Heart left ventricle (tissue), 16 donors: ENCODE results near the gene RAET1E. TPM values are rescaled to one million over a fixed set of nuclear protein-coding genes. Genes with fewer than 3 reads are reported as not detected.
"Not testable (repeated sequence)": the region's sequence is repeated elsewhere in the genome, so short reads cannot be mapped to it uniquely, and the experiment has no call there.

Experiments
- ATAC-seq, 4 donors: fragments of 200-7000 bp; cut with Tn5 transposase; one replicate each; pipeline ENCODE4 v1.9.1; 2020 to 2022; ENCODE audit warnings: moderate library complexity in 4 of 4, mild to moderate bottlenecking in 3 of 4, moderate number of reproducible peaks in 1 of 4
- DNase-seq, 5 donors: peaks; one replicate each; pipeline ENCODE4 v3.0.0-alpha.2; 2020
- H3K27ac ChIP-seq, 12 donors: fragments of 200-600 bp; sonication (generic) in 4 of 12; one replicate each; pipeline versions ENCODE4 v1.5.0 to v1.8.0; 2016 to 2022; ENCODE audit warnings: mild to moderate bottlenecking in 2 of 12
- H3K27me3 ChIP-seq, 9 donors: fragments of 200-600 bp; sonication (generic) in 2 of 9; one replicate each; pipeline versions ENCODE4 v1.5.1 to v1.8.0; 2016 to 2022; ENCODE audit warnings: mild to moderate bottlenecking in 3 of 9
- H3K36me3 ChIP-seq, 9 donors: fragments of 200-600 bp; sonication (generic) in 2 of 9; one replicate each; pipeline versions ENCODE4 v1.5.0 to v1.8.0; 2018 to 2022; ENCODE audit warnings: mild to moderate bottlenecking in 2 of 9
- H3K4me1 ChIP-seq, 12 donors: fragments of 200-600 bp; sonication (generic) in 4 of 12; one replicate each; pipeline versions ENCODE4 v1.5.0 to v1.8.0; 2016 to 2022; ENCODE audit warnings: mild to moderate bottlenecking in 3 of 12
- H3K4me3 ChIP-seq, 12 donors: fragments of 200-600 bp; sonication (generic) in 4 of 12; one replicate each; pipeline versions ENCODE4 v1.5.0 to v1.8.0; 2017 to 2022; ENCODE audit warnings: mild to moderate bottlenecking in 9 of 12, moderate library complexity in 4 of 12
- H3K9me3 ChIP-seq, 12 donors: fragments of 200-600 bp; sonication (generic) in 4 of 12; one replicate each; pipeline versions ENCODE4 v1.5.0 to v1.8.0; 2016 to 2022; ENCODE audit warnings: mild to moderate bottlenecking in 1 of 12
- POLR2A ChIP-seq, 2 donors: fragments of 450-650 bp; IDR thresholded peaks; one replicate each; pipeline ENCODE4 v1.6.1; 2017; ENCODE audit warnings: antibody characterized with exemption in 2 of 2, mild to moderate bottlenecking in 2 of 2, moderate library complexity in 2 of 2
- WGBS, 4 donors: extraction: QIAGEN DNeasy Blood & Tissue Kit in 2 of 4; methylation state at CpG; one replicate each; pipeline versions ENCODE4 v1.1.5 to v1.1.7; 2013 to 2018; 5-methylcytosine and 5-hydroxymethylcytosine counted together
- intact Hi-C, 10 donors: fragments of 100-400 bp; cut with DNase I; formaldehyde crosslinking; loops; one replicate each; pipeline versions ENCODE4 v1.11.1 to v1.14.2; 2022
- polyA plus RNA-seq, 2 donors: library from polyadenylated mRNA; stranded (reverse); fragments of 200-250 nt; gene quantifications; one replicate each; pipeline ENCODE4 v1.2.3, GENCODE V29; 2013
- total RNA-seq, 9 donors: library from RNA; depleted of rRNA in 2 of 9; stranded (reverse); fragments of >200 nt in 2 of 9; fragmentation: NEBNext Ultra II Directional in 3 of 9; extraction: Animal tissue kit (Norgen Biotek cat#: 25700) in 3 of 9; gene quantifications; one replicate each; pipeline versions ENCODE4 v1.1.0 to v1.2.4, GENCODE V29; 2016 to 2023
- TF ChIP-seq, protein P1 (sequence below), 12 donors: fragments of 200-600 bp; sonication (generic) in 4 of 12; IDR thresholded peaks; one replicate each; pipeline versions ENCODE4 v1.5.0 to v1.8.0; 2018 to 2022; ENCODE audit warnings: antibody characterized with exemption in 12 of 12, mild to moderate bottlenecking in 5 of 12
- donor health status: ischemic (EF 13 %, LVEDD 7.1; RV severe dilation, severe dysfunction).
- donor health status: healthy with polysubstance abuse.
- donor health status: DM: no; HTN: yes; CAD: no.
- donor health status: DM: no; HTN: no; CAD: no.
- donor health status: ischemic (EF 25% LVEDD 6.9; RV normal size, moderate dysfunction).
- donor health status: ischemic (EF 25% LVEDD 5.7; RV mildly dilated, moderate dysfunction).
- donor health status: healthy.
- donor health status: DM: yes; HTN: yes; CAD: no.
- donor health status: ischemic (EF 35%, LVEDD 5.7; RV mildly dilated, moderate dysfunction).
- donor health status: nonischemic (EF 11% LVEDD 7.7; RV severe dilation, severe dysfunction).
- donor health status: DM: yes; HTN: yes; CAD: no.
- donor health status: PGD.
- donor health status: ischemic (EF 29% LVEDD 5.4; RV normal size, mild dysfunction).
- donor health status: nonischemic (EF 23%, LVEDD 6.1; RV moderate dilation, normal function).

RAET1E gene
- total and polyA plus RNA-seq, 11 donors = 0.12 to 5.0 (median 0.46) TPM; not detected in 6

DNA sequence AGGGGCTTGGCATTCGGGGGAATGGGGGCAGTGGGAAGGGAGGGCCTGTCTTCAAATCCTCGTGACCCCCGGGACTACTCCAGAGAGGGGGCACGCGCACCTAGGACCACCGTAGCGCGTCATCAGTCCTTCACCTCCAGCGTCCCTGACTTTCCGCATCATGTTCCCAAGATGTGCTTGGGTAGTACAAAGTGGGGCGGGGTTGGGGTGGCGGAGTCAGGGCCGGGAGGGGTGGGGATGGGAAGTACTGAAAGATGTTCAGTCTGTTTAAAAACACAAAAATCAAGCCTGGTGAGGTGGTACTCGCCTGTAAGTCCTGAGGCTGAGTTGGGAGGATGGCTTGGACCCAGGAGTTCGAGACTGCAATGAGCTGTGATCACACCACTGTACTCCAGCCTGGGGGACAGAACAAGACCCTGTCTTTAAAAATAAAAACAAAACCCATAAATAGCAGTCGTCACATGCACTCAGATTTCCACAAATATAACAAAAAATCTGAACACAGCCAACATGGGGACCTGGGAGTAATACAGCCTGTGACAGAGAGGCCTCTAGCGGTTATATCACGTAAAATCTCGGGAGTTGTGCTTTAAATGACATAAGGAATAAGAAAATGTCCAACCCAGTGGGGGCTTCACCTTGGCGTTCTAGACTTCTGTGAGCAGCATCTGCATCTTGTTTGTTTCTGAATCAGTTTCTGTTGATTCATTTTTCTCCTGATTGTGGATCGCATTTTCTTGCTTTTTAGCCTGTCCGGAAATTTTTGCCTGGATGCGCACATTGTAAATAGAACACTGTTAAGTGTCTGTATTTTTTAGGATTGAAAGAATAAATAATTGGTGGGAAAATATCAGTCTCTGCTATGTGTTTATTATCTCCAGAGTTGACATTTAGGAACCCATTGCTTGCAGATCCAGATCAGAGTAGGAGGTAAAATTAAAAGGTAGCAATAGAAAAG, 33.1 kb downstream of the RAET1E start:
- intact Hi-C loops = loop anchor here in 8 of 10 donors (2.0 to 10.0 kb wide), 6 partner anchors 30 to 300 kb away; partner anchors contain the start of genes GINM1 (in 1 of the 8), LATS1 (in 1 of the 8), NUP43 (in 1 of the 8) and PCMT1 (in 1 of the 8)
- no peaks in the 10 kb centered on the region for H3K27me3 ChIP-seq
- no peaks in the 10 kb centered on the region for H3K36me3 ChIP-seq
- peak overlapping the region; percentile 61 to 88 (median 72) for H3K4me3 ChIP-seq
- DNase-seq (no peak), ATAC-seq (peak; percentile 6 to 69 (median 52))
- peak overlapping the region; percentile 57 to 94 (median 88) for H3K27ac ChIP-seq
- 14 to 20% (median 18%) methylated on average over 21 to 23 of the region's 23 CpGs for WGBS, 4 donors
- no peak for TF ChIP-seq POLR2A (IDR thresholded peaks at IDR 0.05)
- TF ChIP-seq, protein P1, sequence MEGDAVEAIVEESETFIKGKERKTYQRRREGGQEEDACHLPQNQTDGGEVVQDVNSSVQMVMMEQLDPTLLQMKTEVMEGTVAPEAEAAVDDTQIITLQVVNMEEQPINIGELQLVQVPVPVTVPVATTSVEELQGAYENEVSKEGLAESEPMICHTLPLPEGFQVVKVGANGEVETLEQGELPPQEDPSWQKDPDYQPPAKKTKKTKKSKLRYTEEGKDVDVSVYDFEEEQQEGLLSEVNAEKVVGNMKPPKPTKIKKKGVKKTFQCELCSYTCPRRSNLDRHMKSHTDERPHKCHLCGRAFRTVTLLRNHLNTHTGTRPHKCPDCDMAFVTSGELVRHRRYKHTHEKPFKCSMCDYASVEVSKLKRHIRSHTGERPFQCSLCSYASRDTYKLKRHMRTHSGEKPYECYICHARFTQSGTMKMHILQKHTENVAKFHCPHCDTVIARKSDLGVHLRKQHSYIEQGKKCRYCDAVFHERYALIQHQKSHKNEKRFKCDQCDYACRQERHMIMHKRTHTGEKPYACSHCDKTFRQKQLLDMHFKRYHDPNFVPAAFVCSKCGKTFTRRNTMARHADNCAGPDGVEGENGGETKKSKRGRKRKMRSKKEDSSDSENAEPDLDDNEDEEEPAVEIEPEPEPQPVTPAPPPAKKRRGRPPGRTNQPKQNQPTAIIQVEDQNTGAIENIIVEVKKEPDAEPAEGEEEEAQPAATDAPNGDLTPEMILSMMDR (IDR thresholded peaks at IDR 0.05) = peak; percentile 43 to 72 (median 60)
- no peaks in the 10 kb centered on the region for H3K9me3 ChIP-seq
- peaks cover 0 to 31% (median 14%) of the 10 kb centered on the region in 12 donors for H3K4me1 ChIP-seq

DNA sequence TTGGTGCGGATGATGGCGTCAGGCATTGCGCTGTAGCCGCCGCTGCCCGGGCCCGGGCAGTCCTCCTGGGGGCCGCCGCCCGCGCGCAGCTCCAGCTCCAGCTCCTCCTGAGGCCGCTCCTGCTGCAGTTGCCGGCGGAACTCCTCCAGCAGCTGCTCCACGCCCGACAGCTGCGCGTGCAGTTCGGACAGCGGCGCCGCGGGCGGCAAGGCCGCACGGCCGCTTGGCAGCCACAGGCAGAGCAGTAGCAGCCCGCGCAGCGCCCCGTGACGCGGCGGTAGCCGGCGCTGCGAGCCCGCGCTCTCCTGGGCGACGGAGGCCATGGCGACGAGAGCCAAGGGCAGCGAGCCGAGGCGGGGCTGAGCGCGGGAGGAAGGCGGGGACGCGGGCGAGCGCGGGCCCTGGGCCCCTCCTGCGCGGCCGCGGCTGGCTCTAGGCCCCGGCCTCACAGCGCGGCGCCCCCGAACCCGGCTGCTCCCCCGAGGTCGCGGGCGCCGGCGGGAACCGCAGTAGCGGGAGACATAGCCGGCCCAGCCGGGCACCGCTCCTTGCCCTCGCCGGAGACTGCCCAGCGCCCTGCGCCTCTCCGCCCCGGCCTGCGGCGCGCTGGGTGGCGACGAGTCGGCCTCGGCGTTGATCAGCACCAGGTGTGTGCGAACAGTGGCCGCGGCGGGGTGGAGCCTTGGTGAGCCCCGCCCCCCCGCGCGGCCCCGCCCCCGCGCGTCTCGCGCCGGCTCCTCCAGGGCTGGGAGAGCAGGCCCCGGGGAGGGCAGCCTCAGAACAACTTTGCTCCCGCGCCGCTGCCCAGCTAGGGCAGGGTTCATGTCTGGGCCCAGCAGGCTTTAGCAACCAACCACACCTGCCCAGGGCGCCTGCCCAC, 34.0 kb downstream of the RAET1E start, which contains the start of gene LRP11:
TSS of gene LRP11 (minus strand) at position 662 of the 880 bp plus-strand sequence. CDS start at position 323, 339 bp downstream.
- TF ChIP-seq, protein P1 (IDR thresholded peaks at IDR 0.05) = peak in 1 of 12 donors; percentile 19
- peak in 1 of 2 donors; percentile 65 for TF ChIP-seq POLR2A (IDR thresholded peaks at IDR 0.05)
- peak within 1 kb of the TSS; percentile 61 to 88 (median 72) for H3K4me3 ChIP-seq
- ATAC-seq = peak; percentile 89 to 95 (median 94)
- H3K9me3 ChIP-seq = no peaks in the 10 kb centered on the region
- H3K27me3 ChIP-seq = no peaks in the 10 kb centered on the region
- WGBS, 4 donors = 0 to 1% (median 0%) methylated on average over 6 to 110 of the region's 110 CpGs
- intact Hi-C loops = loop anchor here in 5 of 10 donors (2.0 to 10.0 kb wide), 6 partner anchors 17 to 299 kb away; partner anchors contain the start of genes GINM1 (in 1 of the 5), LATS1 (in 1 of the 5), NUP43 (in 1 of the 5) and PCMT1 (in 1 of the 5)
- H3K36me3 ChIP-seq = no peaks in the 10 kb centered on the region
- DNase-seq = peak; percentile 79 to 92 (median 85)
- H3K27ac ChIP-seq = peak within 1 kb of the TSS; percentile 57 to 94 (median 88)
- peaks cover 0 to 36% (median 14%) of the 10 kb centered on the region in 12 donors for H3K4me1 ChIP-seq

DNA sequence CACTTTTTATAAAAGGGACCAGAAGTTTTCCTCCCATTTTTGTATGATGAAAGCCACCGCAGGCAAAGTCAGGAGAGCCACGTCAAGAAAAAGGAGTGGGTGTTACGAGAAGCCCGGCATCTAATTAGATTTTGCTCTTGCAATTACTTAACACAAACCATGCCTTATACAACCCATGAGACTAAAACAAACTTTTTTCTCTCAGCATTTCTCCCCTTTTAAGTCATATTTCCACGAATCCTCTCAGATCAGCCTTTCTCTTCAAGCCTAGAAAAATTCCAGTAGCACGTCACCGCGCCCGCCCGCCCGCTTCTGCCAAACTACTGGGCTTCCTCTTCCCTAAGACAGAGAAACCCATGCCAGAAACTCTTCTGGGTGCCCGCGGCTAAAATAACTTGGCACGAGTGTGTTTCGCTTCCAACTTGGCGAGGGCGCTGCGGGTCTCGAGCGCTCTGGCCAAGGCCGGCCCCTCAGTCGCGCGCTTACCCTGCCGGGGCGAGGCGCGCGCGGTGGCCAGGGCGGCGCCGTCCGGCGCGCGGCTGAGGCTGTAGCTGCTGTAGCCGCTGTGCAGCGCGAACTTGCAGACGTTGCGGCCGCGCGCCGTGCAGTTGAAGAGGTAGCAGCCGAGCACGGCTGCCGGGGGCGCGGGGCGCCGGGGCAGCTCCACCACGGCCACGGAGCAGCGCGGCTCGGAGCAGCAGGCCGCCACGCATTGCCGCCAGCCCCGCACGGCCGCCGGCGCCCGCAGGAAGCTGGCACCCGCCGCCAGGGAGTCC, 34.8 kb downstream of the RAET1E start:
- TF ChIP-seq, protein P1 (IDR thresholded peaks at IDR 0.05) = no peak
- no peak for TF ChIP-seq POLR2A (IDR thresholded peaks at IDR 0.05)
- Histone ChIP-seq H3K4me1 (peaks cover 0 to 36% (median 14%) of the 10 kb centered on the region in 12 donors), H3K36me3 (no peaks in the 10 kb centered on the region), H3K27ac (peak overlapping the region; percentile 57 to 94 (median 88)), H3K9me3 (no peaks in the 10 kb centered on the region), H3K4me3 (peak overlapping the region; percentile 61 to 88 (median 72)), H3K27me3 (no peaks in the 10 kb centered on the region)
- DNase-seq (peak; percentile 76 to 85 (median 79)), ATAC-seq (peak; percentile 52 to 90 (median 80))
- 1 to 2% (median 1%) methylated on average over 22 to 69 of the region's 69 CpGs for WGBS, 4 donors
- intact Hi-C loops = loop anchor here in 3 of 10 donors (2.0 to 10.0 kb wide), 5 partner anchors 16 to 298 kb away; partner anchors contain the start of genes GINM1 (in 1 of the 3), LATS1 (in 1 of the 3), NUP43 (in 1 of the 3) and PCMT1 (in 1 of the 3)

DNA sequence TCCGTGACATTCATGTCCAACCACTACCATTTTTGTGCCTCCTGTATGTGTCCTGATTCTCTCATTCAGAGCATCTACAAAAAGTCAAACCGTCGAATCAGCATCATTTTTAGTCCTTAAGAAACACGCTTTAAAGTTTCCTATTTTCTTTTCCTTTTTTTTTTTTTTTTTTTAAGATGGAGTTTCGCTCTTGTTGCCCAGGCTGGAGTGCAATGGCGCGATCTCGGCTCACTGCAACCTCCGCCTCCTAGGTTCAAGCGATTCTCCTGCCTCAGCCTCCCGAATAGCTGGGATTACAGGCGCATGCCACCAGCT, 35.5 kb downstream of the RAET1E start:
- WGBS, 4 donors = 94 to 97% (median 95%) methylated on average over 9 to 12 of the region's 12 CpGs
- H3K36me3 ChIP-seq, ATAC-seq, H3K27me3 ChIP-seq, DNase-seq, H3K9me3 ChIP-seq: not testable (repeated sequence)
- intact Hi-C loops = loop anchor here in 3 of 10 donors (2.0 to 10.0 kb wide), 5 partner anchors 16 to 298 kb away; partner anchors contain the start of genes GINM1 (in 1 of the 3), LATS1 (in 1 of the 3), NUP43 (in 1 of the 3) and PCMT1 (in 1 of the 3)
- Histone ChIP-seq H3K4me1 (peaks cover 0 to 36% (median 14%) of the 10 kb centered on the region in 12 donors), H3K27ac (peak overlapping the region in 7 of 12 donors; percentile 57 to 94 (median 87)), H3K4me3 (peak overlapping the region in 10 of 12 donors; percentile 61 to 88 (median 74))
